Retinal pigment epithelial cell (primary cell): ENCODE results near the gene ARHGAP26.

ENCODE experiments used
- DNase-seq: peaks from one replicate; pipeline ENCODE4 v3.0.0-alpha.2; 2010; ENCODE audit warnings: low read depth
- H3K4me3 ChIP-seq: 2 replicates; pipeline ENCODE4 v1.5.1; 2011; ENCODE audit warnings: mild to moderate bottlenecking, low read length, control low read depth, moderate library complexity
- TF ChIP-seq, protein P1 (sequence below): conservative IDR thresholded peaks from 2 replicates; pipeline ENCODE4 v1.5.1; 2011; ENCODE audit warnings: low read depth, low read length, control low read depth, inconsistent platforms

ARHGAP26 gene

GRCh38 chr5:142845402-142845921 is 75.3 kb downstream of the ARHGAP26 start:
- no peak for DNase-seq
- TF ChIP-seq, protein P1, sequence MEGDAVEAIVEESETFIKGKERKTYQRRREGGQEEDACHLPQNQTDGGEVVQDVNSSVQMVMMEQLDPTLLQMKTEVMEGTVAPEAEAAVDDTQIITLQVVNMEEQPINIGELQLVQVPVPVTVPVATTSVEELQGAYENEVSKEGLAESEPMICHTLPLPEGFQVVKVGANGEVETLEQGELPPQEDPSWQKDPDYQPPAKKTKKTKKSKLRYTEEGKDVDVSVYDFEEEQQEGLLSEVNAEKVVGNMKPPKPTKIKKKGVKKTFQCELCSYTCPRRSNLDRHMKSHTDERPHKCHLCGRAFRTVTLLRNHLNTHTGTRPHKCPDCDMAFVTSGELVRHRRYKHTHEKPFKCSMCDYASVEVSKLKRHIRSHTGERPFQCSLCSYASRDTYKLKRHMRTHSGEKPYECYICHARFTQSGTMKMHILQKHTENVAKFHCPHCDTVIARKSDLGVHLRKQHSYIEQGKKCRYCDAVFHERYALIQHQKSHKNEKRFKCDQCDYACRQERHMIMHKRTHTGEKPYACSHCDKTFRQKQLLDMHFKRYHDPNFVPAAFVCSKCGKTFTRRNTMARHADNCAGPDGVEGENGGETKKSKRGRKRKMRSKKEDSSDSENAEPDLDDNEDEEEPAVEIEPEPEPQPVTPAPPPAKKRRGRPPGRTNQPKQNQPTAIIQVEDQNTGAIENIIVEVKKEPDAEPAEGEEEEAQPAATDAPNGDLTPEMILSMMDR, result no peak
- H3K4me3 ChIP-seq, result no peak overlapping the region

- DNase-seq, result no peak
- TF ChIP-seq, protein P1, result no peak
- no peak overlapping the region for H3K4me3 ChIP-seq
These were observed 75.8 kb downstream of the ARHGAP26 start for GRCh38 chr5:142845954-142846398.

DNA sequence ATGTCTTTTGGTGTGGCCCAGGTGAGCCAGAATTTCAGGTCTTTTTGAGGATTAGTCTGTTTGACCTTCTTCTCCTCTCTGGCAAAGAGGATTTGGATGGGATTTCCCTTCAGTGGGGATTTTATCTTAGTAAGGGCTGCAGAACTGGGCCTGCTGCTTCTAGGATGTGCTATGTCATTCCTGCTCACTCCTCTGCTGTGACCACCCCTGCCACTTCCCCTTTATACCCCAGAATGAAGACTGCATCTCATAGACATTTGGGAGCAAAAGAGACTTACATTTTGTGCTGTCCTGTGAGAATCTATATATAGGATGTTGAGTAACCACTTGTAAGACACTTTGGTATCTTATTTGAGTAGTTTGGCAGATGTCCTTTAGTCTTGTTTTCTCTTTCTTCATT is 76.2 kb downstream of the ARHGAP26 start:
- no peak overlapping the region for H3K4me3 ChIP-seq
- no peak for DNase-seq
- TF ChIP-seq, protein P1, result no peak

GRCh38 chr5:142847898-142848790 is 78.0 kb downstream of the ARHGAP26 start:
- TF ChIP-seq, protein P1, result no peak
- no peak overlapping the region for H3K4me3 ChIP-seq
- DNase-seq, result no peak

DNA sequence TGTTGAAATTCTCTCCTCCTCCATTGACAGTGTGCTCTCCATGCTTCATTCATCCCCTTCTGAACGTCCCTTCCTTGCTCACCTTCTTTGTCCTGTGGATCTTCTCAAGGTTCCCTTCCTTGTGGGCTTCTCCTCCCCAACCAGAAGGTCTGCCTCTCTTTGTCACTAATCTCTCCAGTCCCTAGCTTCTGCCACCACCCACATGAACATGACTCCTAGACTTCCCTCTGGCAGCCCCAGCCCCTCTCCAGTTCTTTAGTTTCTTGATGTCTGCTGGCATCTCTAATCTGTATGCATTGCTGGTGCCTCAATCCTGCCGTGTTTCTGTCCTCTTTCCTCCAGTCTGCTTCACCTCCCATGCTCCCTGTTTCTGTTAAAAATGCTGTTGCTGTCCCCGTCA is 79.3 kb downstream of the ARHGAP26 start:
- H3K4me3 ChIP-seq, result no peak overlapping the region
- no peak for DNase-seq
- TF ChIP-seq, protein P1, result no peak

GRCh38 chr5:142849880-142850279 is 79.7 kb downstream of the ARHGAP26 start:
- TF ChIP-seq, protein P1, result no peak
- no peak for DNase-seq
- no peak overlapping the region for H3K4me3 ChIP-seq

- TF ChIP-seq, protein P1, result no peak
- DNase-seq, result no peak
These were observed 81.6 kb downstream of the ARHGAP26 start for GRCh38 chr5:142851731-142852130.

More at GRCh38 chr5:142851731-142852130, 81.6 kb downstream of the ARHGAP26 start:
- no peak overlapping the region for H3K4me3 ChIP-seq
